Measurements from ENCODE around the gene CDK3. TPM values are rescaled to one million over a fixed set of nuclear protein-coding genes. Genes with fewer than 3 reads are reported as not detected.

Gene CDK3
- total RNA-seq, 1 experiment from 2014 or later, result 9.8 TPM

DNA sequence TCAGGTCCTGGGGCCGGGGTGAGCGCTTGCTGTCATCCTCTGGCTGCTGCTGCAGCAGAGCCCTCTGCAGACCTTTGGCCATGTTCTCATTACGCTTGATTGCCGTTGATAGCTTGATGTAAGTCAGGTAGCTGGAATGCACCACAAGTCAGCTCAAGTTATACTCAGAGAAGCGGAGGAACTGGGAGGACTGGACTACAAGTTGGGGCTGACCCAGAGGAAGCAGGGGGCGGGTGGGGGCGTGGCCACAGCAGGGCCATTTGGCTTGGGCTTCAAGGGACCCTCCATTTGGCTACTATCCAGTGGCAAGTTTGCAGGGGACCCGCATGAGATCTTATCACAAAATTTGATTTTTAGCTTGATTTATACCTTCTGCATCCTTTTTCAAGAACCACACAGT lies 45.4 kb downstream of the CDK3 start:
- Mint-ChIP-seq H3K36me3 (ENCODE audit: insufficient read depth, unreplicated experiment) (peaks cover 83% of the 10 kb centered on the region), H3K9me3 (ENCODE audit: low read depth, unreplicated experiment) (no peaks in the 10 kb centered on the region), H3K4me1 (ENCODE audit: low read depth, unreplicated experiment) (peaks cover 30% of the 10 kb centered on the region), H3K27me3 (ENCODE audit: unreplicated experiment) (no peaks in the 10 kb centered on the region), H3K27ac (ENCODE audit: unreplicated experiment) (no peak overlapping the region), H3K4me3 (ENCODE audit: low read depth, unreplicated experiment) (no peak overlapping the region)
- no peak for DNase-seq
- CTCF ChIA-PET, result no interaction called here
- BruUV-seq (replicated peaks), result no TSS peak
- intact Hi-C loops (cut with micrococcal nuclease; ENCODE audit: unreplicated experiment), result no loop called here
- TF ChIP-seq, protein P1, sequence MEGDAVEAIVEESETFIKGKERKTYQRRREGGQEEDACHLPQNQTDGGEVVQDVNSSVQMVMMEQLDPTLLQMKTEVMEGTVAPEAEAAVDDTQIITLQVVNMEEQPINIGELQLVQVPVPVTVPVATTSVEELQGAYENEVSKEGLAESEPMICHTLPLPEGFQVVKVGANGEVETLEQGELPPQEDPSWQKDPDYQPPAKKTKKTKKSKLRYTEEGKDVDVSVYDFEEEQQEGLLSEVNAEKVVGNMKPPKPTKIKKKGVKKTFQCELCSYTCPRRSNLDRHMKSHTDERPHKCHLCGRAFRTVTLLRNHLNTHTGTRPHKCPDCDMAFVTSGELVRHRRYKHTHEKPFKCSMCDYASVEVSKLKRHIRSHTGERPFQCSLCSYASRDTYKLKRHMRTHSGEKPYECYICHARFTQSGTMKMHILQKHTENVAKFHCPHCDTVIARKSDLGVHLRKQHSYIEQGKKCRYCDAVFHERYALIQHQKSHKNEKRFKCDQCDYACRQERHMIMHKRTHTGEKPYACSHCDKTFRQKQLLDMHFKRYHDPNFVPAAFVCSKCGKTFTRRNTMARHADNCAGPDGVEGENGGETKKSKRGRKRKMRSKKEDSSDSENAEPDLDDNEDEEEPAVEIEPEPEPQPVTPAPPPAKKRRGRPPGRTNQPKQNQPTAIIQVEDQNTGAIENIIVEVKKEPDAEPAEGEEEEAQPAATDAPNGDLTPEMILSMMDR (IDR thresholded peaks at IDR 0.05; ENCODE audit: unreplicated experiment), result no peak

DNA sequence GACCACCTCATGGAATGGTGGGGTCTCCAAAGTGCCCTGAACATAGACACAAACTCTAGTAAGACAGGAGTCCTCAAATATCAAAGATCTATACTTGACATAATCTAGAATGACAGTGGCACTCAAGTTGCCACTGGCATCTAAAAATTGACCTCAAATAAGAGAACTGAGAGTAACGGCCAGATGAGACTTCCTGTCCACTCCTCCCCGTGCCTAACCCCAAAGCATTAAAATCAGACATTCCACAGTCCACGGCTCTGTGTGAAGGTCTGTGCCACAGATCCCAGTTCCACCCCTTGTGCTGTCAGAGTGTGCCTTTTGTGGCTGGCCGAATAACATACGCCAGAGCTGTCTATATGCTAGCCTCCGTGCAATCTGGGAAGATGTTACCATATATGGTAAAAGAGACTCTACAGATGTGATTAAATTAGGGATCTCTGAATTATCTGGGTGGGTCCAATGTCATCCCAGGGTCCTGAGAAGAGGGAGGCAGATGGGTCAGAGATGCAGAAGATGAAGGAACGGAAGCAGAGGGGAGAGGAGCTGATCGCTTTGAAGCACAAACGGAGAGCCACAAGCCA lies 47.5 kb downstream of the CDK3 start:
- no peak overlapping the region for H3K4me3 Mint-ChIP-seq (ENCODE audit: low read depth, unreplicated experiment)
- peaks cover 44% of the 10 kb centered on the region for H3K4me1 Mint-ChIP-seq (ENCODE audit: low read depth, unreplicated experiment)
- DNase-seq, result no peak
- TF ChIP-seq, protein P1 (IDR thresholded peaks at IDR 0.05; ENCODE audit: unreplicated experiment), result no peak
- H3K27ac Mint-ChIP-seq (ENCODE audit: unreplicated experiment), result no peak overlapping the region
- CTCF ChIA-PET, result no interaction called here
- intact Hi-C loops (cut with micrococcal nuclease; ENCODE audit: unreplicated experiment), result no loop called here
- peaks cover 86% of the 10 kb centered on the region for H3K36me3 Mint-ChIP-seq (ENCODE audit: insufficient read depth, unreplicated experiment)
- no peaks in the 10 kb centered on the region for H3K27me3 Mint-ChIP-seq (ENCODE audit: unreplicated experiment)
- no TSS peak for BruUV-seq (replicated peaks)
- H3K9me3 Mint-ChIP-seq (ENCODE audit: low read depth, unreplicated experiment), result no peaks in the 10 kb centered on the region

- H3K27me3 Mint-ChIP-seq (ENCODE audit: unreplicated experiment), result no peaks in the 10 kb centered on the region
- BruUV-seq (replicated peaks), result no TSS peak
- H3K9me3 Mint-ChIP-seq (ENCODE audit: low read depth, unreplicated experiment), result no peaks in the 10 kb centered on the region
- H3K4me3 Mint-ChIP-seq (ENCODE audit: low read depth, unreplicated experiment), result no peak overlapping the region
- DNase-seq, result no peak
- H3K27ac Mint-ChIP-seq (ENCODE audit: unreplicated experiment), result peak overlapping the region; percentile 3
- peaks cover 50% of the 10 kb centered on the region for H3K4me1 Mint-ChIP-seq (ENCODE audit: low read depth, unreplicated experiment)
- H3K36me3 Mint-ChIP-seq (ENCODE audit: insufficient read depth, unreplicated experiment), result peaks cover 86% of the 10 kb centered on the region
- CTCF ChIA-PET, result no interaction called here
- intact Hi-C loops (cut with micrococcal nuclease; ENCODE audit: unreplicated experiment), result no loop called here
- TF ChIP-seq, protein P1 (IDR thresholded peaks at IDR 0.05; ENCODE audit: unreplicated experiment), result no peak
Observed at GRCh38 chr17:76048711-76049110, 48.1 kb downstream of the CDK3 start.

- CTCF ChIA-PET, result no interaction called here
- Mint-ChIP-seq H3K36me3 (ENCODE audit: insufficient read depth, unreplicated experiment) (peaks cover 86% of the 10 kb centered on the region), H3K4me1 (ENCODE audit: low read depth, unreplicated experiment) (peaks cover 55% of the 10 kb centered on the region)
Observed at GRCh38 chr17:76049239-76049638, 48.6 kb downstream of the CDK3 start.

More at GRCh38 chr17:76049239-76049638, 48.6 kb downstream of the CDK3 start:
- Mint-ChIP-seq H3K27ac (ENCODE audit: unreplicated experiment) (peak overlapping the region; percentile 3), H3K4me3 (ENCODE audit: low read depth, unreplicated experiment) (no peak overlapping the region), H3K27me3 (ENCODE audit: unreplicated experiment) (no peaks in the 10 kb centered on the region), H3K9me3 (ENCODE audit: low read depth, unreplicated experiment) (no peaks in the 10 kb centered on the region)
- intact Hi-C loops (cut with micrococcal nuclease; ENCODE audit: unreplicated experiment), result no loop called here
- TF ChIP-seq, protein P1 (IDR thresholded peaks at IDR 0.05; ENCODE audit: unreplicated experiment), result no peak
- no peak for DNase-seq
- no TSS peak for BruUV-seq (replicated peaks)

All from Calu3 (cell line).